PC-9 (cell line): ENCODE data around the gene RNF187.
"Not testable (repeated sequence)": the region's sequence is repeated elsewhere in the genome, so short reads cannot be mapped to it uniquely, and the experiment has no call there.

Experiments
- EZH2 ChIP-seq: fragments of 200-600 bp; sonication (generic); IDR thresholded peaks from 2 replicates; pipeline ENCODE4 v1.8.0; 2017; ENCODE audit warnings: antibody characterized with exemption, low read depth
- TF ChIP-seq, protein P1 (sequence below): fragments of 200-600 bp; sonication (generic); conservative IDR thresholded peaks from 2 replicates; pipeline ENCODE4 v1.6.1; 2017; ENCODE audit warnings: mixed run types, antibody characterized with exemption, mild to moderate bottlenecking, moderate library complexity

DNA sequence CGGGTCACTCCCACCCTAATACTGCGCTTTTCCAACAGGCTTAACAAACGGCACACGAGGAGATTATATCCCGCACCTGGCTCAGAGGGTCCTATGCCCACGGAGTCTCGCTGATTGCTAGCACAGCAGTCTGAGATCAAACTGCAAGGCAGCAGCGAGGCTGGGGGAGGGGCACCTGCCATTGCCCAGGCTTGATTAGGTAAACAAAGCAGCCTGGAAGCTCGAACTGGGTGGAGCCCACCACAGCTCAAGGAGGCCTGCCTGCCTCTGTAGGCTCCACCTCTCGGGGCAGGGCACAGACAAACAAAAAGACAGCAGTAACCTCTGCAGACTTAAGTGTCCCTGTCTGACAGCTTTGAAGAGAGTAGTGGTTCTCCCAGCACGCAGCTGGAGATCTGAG, 18.8 kb downstream of the RNF187 start:
- TF ChIP-seq, protein P1, sequence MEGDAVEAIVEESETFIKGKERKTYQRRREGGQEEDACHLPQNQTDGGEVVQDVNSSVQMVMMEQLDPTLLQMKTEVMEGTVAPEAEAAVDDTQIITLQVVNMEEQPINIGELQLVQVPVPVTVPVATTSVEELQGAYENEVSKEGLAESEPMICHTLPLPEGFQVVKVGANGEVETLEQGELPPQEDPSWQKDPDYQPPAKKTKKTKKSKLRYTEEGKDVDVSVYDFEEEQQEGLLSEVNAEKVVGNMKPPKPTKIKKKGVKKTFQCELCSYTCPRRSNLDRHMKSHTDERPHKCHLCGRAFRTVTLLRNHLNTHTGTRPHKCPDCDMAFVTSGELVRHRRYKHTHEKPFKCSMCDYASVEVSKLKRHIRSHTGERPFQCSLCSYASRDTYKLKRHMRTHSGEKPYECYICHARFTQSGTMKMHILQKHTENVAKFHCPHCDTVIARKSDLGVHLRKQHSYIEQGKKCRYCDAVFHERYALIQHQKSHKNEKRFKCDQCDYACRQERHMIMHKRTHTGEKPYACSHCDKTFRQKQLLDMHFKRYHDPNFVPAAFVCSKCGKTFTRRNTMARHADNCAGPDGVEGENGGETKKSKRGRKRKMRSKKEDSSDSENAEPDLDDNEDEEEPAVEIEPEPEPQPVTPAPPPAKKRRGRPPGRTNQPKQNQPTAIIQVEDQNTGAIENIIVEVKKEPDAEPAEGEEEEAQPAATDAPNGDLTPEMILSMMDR: not testable (repeated sequence)
- not testable (repeated sequence) for TF ChIP-seq EZH2
